GM12891 (cell line): ENCODE results near the gene MOB3B.

ENCODE experiments used
- DNase-seq: peaks from one replicate; pipeline ENCODE4 v3.0.0; 2011; ENCODE audit warnings: low spot score; ENCODE audit not compliant: insufficient read length
- FAIRE-seq: peaks from 2 replicates; lab custom pipeline; 2011; peaks lifted over from hg19 to GRCh38; lab: Jason Lieb, UNC
- PAX5 ChIP-seq: IDR thresholded peaks from 2 replicates; pipeline ENCODE4 v1.6.1; 2011; ENCODE audit warnings: low read length, moderate library complexity, mild to moderate bottlenecking; ENCODE audit not compliant: insufficient read depth, severe bottlenecking
- POLR2A ChIP-seq: IDR thresholded peaks from 2 replicates; pipeline ENCODE4 v1.6.1; 2011; ENCODE audit warnings: low read depth, low read length, control low read depth
- POLR2AphosphoS5 ChIP-seq: IDR thresholded peaks from 2 replicates; pipeline ENCODE4 v1.6.1; 2011; ENCODE audit warnings: low read depth, low read length, control low read depth
- POU2F2 ChIP-seq: IDR thresholded peaks from 2 replicates; pipeline ENCODE4 v1.6.1; 2011; ENCODE audit warnings: low read depth, mild to moderate bottlenecking, control low read depth, low read length, moderate library complexity
- SPI1 ChIP-seq: IDR thresholded peaks from 2 replicates; pipeline ENCODE4 v1.6.1; 2011; ENCODE audit warnings: low read depth, low read length, control low read depth
- TAF1 ChIP-seq: IDR thresholded peaks from 2 replicates; pipeline ENCODE4 v1.6.1; 2011; ENCODE audit warnings: low read depth, low read length, control low read depth

The MOB3B gene

DNA sequence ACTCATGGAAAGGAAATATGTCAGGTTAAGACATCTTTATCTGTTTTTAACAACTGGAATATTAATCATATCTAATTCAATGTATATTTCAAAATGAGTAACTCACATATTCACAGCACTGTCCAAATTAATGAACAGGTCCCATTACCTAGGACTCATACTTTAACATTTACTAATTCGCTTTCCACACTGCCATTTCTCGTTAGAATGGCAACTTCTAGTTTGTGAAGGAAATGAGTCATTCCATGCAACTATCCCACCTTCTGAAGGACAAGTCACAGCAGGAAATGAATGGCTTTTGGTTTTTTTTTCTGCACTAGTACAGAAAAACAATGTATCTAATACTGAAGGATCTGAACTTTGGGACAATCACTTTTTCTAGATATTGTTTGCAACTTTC is 30.2 kb downstream of the MOB3B start:
- TF ChIP-seq PAX5 (no peak), POLR2AphosphoS5 (no peak), POLR2A (no peak), POU2F2 (no peak), TAF1 (no peak), SPI1 (no peak)
- FAIRE-seq (no peak), DNase-seq (no peak)

DNA sequence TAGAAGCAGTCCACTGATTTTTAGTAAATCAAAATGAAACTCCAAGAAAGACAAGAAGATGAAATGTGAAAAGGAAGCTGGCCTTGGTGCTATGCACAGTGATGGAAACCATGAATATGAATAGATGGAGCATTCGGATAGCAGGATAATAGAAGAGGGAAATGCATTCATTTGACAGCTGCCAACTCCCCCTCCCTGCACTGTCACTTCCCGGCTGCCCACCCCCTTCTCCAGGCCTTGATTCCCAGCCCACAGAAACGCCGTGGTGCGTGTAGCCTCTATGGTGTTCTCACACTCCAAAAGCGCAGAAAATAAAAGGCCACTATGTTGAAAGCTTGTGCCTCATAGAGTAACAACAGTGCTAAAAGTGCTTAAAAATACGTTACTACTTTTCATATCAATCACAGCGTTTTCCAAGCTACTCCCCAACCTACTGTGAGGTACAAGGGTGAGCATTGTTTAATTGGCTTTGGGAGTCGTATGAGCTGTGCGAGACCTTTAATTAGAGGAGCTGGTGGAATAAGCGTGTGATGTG is 31.7 kb downstream of the MOB3B start:
- DNase-seq (no peak), FAIRE-seq (no peak)
- TF ChIP-seq POLR2AphosphoS5 = no peak
- TF ChIP-seq TAF1 = no peak
- no peak for TF ChIP-seq POU2F2
- TF ChIP-seq SPI1 = no peak
- no peak for TF ChIP-seq PAX5
- TF ChIP-seq POLR2A = no peak

DNA sequence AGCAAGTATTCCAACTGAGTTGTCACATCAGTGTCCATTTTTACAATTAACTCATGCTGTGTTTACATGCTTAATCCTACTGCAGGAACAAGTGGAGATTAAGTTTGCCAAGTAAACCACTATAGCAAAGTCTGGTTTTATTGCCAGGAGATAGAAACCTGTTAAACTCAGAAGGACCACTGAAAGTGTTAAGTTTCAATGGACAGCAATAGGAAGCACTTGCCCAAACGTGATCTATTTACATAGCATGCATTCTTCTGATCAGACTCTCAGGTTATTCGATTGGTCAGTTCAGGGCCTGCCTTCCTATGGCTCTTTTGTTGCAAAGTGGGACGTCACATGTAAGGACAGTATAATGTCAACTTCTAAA is 33.5 kb downstream of the MOB3B start:
- DNase-seq (no peak), FAIRE-seq (no peak)
- TF ChIP-seq POU2F2 (no peak), POLR2AphosphoS5 (no peak), SPI1 (no peak), POLR2A (no peak), PAX5 (no peak), TAF1 (no peak)

DNA sequence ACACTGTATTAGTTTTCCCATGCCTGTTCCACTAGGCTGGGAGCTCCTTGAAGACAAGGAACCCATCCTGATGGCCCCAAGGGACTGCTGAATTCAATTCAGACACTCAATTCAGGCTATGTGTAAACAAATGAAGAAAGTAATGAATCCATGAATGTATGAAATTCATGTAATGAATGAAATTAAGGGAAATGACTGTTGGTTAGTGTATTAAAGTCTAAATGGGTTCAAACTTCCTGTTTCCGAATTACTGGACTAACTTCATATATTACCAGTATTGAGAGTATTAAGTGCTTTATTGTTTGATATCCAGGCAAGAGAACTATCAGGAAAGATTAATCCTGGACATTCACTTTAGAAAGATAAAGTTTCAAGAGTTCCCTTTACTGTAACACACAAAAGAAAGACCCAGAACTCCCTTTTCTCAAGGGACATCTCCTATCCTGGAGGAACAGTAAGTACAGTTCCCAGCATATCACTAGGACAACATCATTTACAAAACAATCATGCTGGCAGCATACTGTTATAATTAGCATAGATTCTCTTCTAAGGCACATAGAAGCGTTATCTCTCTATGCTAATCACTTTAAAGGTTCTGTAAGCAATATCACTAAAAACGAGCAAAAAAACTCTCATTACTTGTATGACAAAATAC is 34.0 kb downstream of the MOB3B start:
- DNase-seq = no peak
- no peak for FAIRE-seq
- TF ChIP-seq POLR2AphosphoS5 (no peak), PAX5 (no peak), POLR2A (no peak), TAF1 (no peak), POU2F2 (no peak), SPI1 (no peak)

DNA sequence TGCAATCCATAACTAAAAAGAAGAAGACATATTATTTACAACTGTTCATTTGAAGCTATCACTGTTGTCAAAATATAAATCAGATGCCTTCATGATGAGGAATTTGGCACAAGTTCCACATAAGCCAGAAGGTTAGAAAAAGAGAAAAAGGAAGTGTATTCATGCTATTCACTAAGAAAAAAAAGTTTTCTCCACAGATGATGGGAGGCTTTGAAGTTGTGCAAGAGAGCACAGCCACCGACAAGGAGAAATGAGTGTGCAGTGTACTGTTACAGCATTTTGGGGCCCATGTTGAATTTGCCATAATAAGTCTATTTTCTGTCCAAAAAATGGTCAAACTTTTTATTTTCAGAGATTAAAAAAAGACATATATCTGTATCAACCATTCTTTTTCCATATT is 38.5 kb downstream of the MOB3B start:
- no peak for FAIRE-seq
- DNase-seq = no peak
- TF ChIP-seq SPI1 = peak; percentile 77
- TF ChIP-seq POLR2A = no peak
- TF ChIP-seq TAF1 = no peak
- peak; percentile 90 for TF ChIP-seq PAX5
- TF ChIP-seq POLR2AphosphoS5 = no peak
- no peak for TF ChIP-seq POU2F2

DNA sequence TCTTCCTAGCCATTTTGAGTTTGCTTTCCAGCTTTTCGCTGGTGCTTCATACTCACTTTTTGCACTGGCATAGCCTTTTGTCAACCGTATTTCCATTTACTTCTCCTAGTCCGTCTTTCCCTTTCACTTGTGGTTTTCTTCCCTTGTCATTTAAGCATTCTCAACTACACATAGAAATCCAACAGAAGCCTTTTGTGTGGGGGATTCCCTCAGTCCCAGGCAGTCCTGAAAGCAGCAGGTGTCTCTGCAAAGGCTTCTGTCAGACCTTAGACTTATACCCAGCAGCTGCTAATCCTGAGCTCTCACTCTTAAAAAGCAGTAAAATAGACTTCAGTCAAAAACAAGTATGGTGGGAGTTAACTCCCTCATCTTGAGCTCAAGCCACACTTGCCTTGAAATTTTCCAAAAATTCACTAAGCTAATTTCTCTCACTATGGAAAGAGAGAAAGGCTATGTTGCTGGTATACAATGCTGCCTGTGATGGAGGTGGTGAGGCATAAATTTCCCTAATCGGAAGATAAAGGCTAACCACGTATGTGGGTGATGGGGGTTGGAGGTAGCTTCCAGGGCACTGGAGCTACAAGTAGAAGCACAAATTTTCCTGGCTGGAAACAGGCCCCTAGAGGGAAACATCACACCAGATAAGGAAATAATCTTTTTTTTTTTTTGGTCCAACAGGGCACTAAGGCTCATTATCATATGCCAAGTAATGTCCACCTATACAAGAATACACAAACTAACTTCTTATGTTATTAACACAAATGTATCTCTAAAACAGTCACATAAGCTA is 40.3 kb downstream of the MOB3B start:
- FAIRE-seq = peak; percentile 47
- no peak for TF ChIP-seq POLR2A
- no peak for TF ChIP-seq POU2F2
- TF ChIP-seq TAF1 = no peak
- TF ChIP-seq POLR2AphosphoS5 = no peak
- no peak for TF ChIP-seq PAX5
- no peak for TF ChIP-seq SPI1
- peak; percentile 24 for DNase-seq

DNA sequence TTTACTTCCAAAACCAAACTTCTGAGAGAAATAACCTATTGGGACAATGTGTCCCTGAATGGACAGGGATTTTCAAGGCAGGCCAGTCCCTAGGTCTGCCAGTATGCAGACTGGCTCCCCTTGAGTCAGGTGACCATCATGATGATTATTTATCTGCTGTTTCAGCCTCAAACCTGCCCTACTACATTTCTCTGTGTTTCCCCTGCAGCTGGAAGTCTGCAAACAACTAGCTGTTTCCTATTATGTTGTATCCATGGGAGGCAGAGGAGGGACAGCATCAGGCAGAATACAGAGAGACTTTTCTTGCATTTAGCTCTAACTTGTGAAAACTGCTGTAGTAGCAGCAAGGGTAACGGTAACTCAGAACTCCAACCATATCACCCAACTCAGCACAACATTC is 41.7 kb downstream of the MOB3B start:
- no peak for FAIRE-seq
- TF ChIP-seq PAX5 = no peak
- no peak for DNase-seq

DNA sequence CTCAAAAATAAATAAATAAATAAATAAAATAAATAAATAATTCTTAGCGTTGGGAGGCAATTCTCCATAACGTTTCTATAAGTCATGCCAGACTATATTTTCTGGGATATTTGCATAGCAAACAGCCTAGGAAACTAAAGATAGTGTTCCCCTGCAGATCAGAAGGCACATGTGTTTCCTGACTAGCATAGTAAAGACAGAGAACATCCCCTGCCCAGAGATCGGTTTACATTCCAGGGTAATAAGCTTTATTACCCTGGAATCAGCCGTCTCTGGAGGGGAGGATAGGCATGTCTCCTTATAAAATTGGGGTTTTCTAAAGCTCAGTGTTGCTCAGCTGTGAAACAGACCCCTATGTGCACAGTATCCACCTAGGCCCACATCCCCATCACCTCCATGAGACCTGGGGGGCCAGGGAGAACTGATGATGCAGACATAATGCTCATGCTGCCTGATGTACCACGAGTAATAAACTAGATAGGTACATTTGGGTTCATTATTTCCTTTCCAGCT is 42.4 kb downstream of the MOB3B start:
- TF ChIP-seq SPI1 = no peak
- no peak for TF ChIP-seq POLR2A
- no peak for TF ChIP-seq PAX5
- FAIRE-seq (peak; percentile 40), DNase-seq (no peak)

DNA sequence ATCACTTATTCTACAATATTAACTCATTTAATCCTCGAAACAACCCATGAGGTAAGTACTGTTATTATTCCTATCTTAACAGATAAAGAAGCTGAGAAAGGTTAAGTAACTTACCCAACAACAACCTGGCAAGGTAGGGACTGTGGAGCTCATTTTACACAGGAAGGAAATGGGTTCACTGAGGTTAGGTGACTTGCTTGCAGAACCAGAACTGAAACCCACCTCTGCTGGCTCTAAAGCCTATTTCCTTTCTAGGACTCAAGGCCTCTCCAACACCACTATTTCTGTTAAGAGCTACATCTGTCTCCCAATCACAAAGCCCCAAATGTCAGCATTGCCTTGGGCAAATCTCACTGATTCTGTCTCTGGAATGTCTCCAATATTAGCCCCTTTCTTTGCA is 44.5 kb downstream of the MOB3B start:
- TF ChIP-seq SPI1 (peak; percentile 83), POU2F2 (no peak)
- FAIRE-seq (peak; percentile 93), DNase-seq (peak; percentile 25)

DNA sequence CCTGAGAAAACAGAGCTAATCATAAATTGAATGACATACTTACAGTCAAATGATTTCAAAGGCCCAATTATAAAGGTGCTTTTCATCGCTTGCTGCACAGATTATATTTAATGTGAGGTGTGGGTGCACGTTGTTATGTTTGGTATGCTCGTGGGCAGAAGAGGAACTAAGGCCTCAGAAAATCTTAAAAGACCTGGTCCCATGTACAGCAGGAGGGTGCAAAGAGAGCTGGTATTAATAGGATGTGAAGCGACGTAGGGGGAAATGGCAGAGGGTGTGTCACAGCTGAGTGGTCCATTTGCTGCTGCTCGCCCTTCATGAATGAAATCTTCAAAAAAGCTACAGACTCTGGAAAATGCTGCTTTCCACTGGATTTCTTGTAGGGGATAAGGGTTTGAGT is 46.0 kb downstream of the MOB3B start:
- TF ChIP-seq SPI1 (no peak), POU2F2 (no peak), PAX5 (no peak), TAF1 (no peak), POLR2A (no peak), POLR2AphosphoS5 (no peak)
- FAIRE-seq = peak; percentile 47
- DNase-seq = no peak
